NCI-H526 treated with DMSO at 0.1 percent for 48 hours (cell line): ENCODE measurements around the gene BNIP5.

ENCODE experiments used
- DNase-seq: peaks from one replicate; lab custom pipeline; 2025; lab: John Stamatoyannopoulos, UW

BNIP5 gene

GRCh38 chr6:36267731-36268477 is 68.8 kb downstream of the BNIP5 start:
- DNase-seq = no peak

- DNase-seq = no peak
Observed at GRCh38 chr6:36266913-36267644, 69.6 kb downstream of the BNIP5 start.
